Measurements from ENCODE around the gene CACNA2D3. TPM values are rescaled to one million over a fixed set of nuclear protein-coding genes. Genes with fewer than 3 reads are reported as not detected.

CACNA2D3 gene
- total RNA-seq, 4 donors from 2014 or later, result 0.55 to 3.4 (median 1.6) TPM

DNA sequence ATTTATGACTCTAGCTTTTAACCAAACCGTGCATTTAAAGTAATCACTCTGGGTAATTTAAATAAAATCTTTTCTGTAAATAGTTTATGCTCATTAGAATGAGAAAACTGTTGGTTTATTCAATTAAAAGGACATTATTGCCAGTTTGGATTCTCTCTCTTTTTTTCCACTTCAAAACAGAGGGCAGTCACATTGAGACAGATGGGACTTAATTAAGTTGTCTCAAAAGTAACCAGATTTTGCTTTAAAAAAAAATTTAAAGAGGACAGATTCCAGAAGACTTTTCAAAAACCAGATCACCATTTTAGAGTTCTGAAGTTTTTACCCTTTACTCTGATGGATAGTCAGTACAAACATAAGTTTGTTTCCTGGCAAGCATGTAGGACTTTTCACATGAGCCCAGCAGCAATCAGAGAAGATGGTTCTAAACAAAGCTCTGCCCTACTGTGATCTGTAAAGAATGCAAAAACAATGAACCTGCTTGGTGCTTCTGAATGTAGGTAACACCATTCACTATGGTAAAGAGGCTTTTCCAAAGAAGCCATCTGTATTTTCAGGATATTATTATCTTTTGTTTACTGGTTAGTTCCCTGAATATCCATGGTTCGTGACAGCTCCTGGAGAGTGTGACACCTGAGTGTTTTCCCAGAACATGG lies 669.3 kb downstream of the CACNA2D3 start:
- TF ChIP-seq CTCF (IDR thresholded peaks at IDR 0.05), result no peak
- H3K4me3 ChIP-seq, result no peak overlapping the region

DNA sequence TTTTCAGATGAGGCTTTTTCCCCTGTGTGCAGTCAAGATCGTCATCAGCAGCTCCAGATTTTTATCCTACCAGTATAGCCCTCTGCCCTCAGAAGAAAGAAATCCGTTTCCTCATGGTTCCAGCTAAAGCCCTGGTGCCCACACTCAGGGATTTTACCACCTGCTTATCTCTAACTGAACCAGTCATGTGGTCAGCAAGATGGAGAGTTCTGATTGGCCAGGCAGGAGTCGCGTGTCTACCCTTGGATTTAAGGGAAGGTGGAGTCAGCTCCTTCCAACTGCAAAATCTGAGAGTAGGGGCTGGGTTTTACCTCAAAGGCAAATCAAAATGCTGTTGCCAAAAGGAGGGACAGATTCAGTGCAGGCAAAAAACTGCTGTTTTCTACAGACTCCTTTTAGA lies 670.2 kb downstream of the CACNA2D3 start:
- H3K36me3 ChIP-seq, result no peaks in the 10 kb centered on the region
- in situ Hi-C loops (cut with MboI; ENCODE audit: low pct_ligation_motif_present in 1 of 4, low pct_unique_long_range_greater_than_20kb in 1 of 4, low sequenced_read_pairs in 3 of 4), result no loop called here
- 75 to 79% methylated on average over 2 to 4 of the region's 4 CpGs for WGBS, 2 donors (ENCODE audit: low coverage in 1 of 2)
- DNase-seq, result no peak
- H3K9me3 ChIP-seq, result peaks cover 0 to 4% of the 10 kb centered on the region in 2 donors
- no peak overlapping the region for H3K27ac ChIP-seq
- intact Hi-C loops (cut with DNase I; ENCODE audit: low total_unique reads), result no loop called here
- TF ChIP-seq POLR2AphosphoS5 (IDR thresholded peaks at IDR 0.05) (no peak), CTCF (IDR thresholded peaks at IDR 0.05) (no peak), POLR2A (IDR thresholded peaks at IDR 0.05) (no peak), EP300 (IDR thresholded peaks at IDR 0.05; ENCODE audit: low read depth) (no peak)
- H3K27me3 ChIP-seq, result no peaks in the 10 kb centered on the region
- H3K4me1 ChIP-seq, result no peaks in the 10 kb centered on the region
- no peak overlapping the region for H3K4me3 ChIP-seq

More for the DNA sequence above, 669.3 kb downstream of the CACNA2D3 start:
- Histone ChIP-seq H3K9me3 (peaks cover 0 to 4% of the 10 kb centered on the region in 2 donors), H3K36me3 (no peaks in the 10 kb centered on the region), H3K27me3 (no peaks in the 10 kb centered on the region), H3K27ac (no peak overlapping the region), H3K4me1 (no peaks in the 10 kb centered on the region)
- in situ Hi-C loops (cut with MboI; ENCODE audit: low pct_ligation_motif_present in 1 of 4, low pct_unique_long_range_greater_than_20kb in 1 of 4, low sequenced_read_pairs in 3 of 4), result no loop called here
- WGBS, 2 donors (ENCODE audit: low coverage in 1 of 2), result 54 to 58% methylated on average over 2 of the region's 2 CpGs
- intact Hi-C loops (cut with DNase I; ENCODE audit: low total_unique reads), result no loop called here
- no peak for DNase-seq

GRCh38 chr3:54793171-54793570 lies 670.8 kb downstream of the CACNA2D3 start:
- 52 to 56% methylated on average over 5 to 6 of the region's 6 CpGs for WGBS, 2 donors (ENCODE audit: low coverage in 1 of 2)
- in situ Hi-C loops (cut with MboI; ENCODE audit: low pct_ligation_motif_present in 1 of 4, low pct_unique_long_range_greater_than_20kb in 1 of 4, low sequenced_read_pairs in 3 of 4) (no loop called here), intact Hi-C loops (cut with DNase I; ENCODE audit: low total_unique reads) (no loop called here)
- DNase-seq, result no peak
- Histone ChIP-seq H3K27ac (no peak overlapping the region), H3K4me1 (no peaks in the 10 kb centered on the region), H3K4me3 (no peak overlapping the region), H3K9me3 (peaks cover 0 to 4% of the 10 kb centered on the region in 2 donors), H3K36me3 (no peaks in the 10 kb centered on the region), H3K27me3 (no peaks in the 10 kb centered on the region)
- no peak for TF ChIP-seq CTCF (IDR thresholded peaks at IDR 0.05)

DNA sequence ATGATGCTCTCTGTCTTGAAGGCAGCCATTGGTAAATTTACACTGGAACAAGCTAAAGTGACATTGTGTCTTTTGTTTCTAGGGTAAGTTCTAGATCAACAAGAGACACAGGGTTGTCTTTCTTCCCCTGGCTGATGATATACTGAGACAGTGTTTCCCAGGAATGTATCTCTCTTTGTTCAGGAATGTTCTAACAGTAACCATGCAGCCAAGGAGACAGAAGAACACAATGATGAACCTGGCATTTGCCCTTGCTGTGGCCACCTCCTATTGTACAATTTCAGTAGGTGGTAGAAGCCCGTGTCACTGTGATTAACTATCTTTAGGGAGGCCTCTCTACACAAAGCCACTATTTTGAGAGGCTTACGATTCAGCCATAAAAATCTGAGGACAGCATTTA lies 674.8 kb downstream of the CACNA2D3 start:
- Histone ChIP-seq H3K9me3 (peaks cover 0 to 4% of the 10 kb centered on the region in 2 donors), H3K36me3 (no peaks in the 10 kb centered on the region), H3K4me3 (no peak overlapping the region), H3K27ac (no peak overlapping the region), H3K4me1 (no peaks in the 10 kb centered on the region), H3K27me3 (no peaks in the 10 kb centered on the region)
- WGBS, 2 donors (ENCODE audit: low coverage in 1 of 2), result 79 to 84% methylated on average over 2 of the region's 2 CpGs
- no peak for DNase-seq
- no peak for TF ChIP-seq POLR2A (IDR thresholded peaks at IDR 0.05)
- no peak for TF ChIP-seq EP300 (IDR thresholded peaks at IDR 0.05; ENCODE audit: low read depth)
- no peak for TF ChIP-seq CTCF (IDR thresholded peaks at IDR 0.05)
- no peak for TF ChIP-seq POLR2AphosphoS5 (IDR thresholded peaks at IDR 0.05)
- intact Hi-C loops (cut with DNase I; ENCODE audit: low total_unique reads), result no loop called here
- in situ Hi-C loops (cut with MboI; ENCODE audit: low pct_ligation_motif_present in 1 of 4, low pct_unique_long_range_greater_than_20kb in 1 of 4, low sequenced_read_pairs in 3 of 4), result no loop called here

All from transverse colon (tissue), 4 donors.